A549 (cell line): ENCODE data around the gene MRAS.

Experiments
- CHD2 ChIP-seq: fragments of 150-350 bp; IDR thresholded peaks from 2 replicates; pipeline ENCODE4 v1.6.1; 2014; ENCODE audit warnings: low read length; ENCODE audit not compliant: partially characterized antibody
- EP300 ChIP-seq, 2 experiments: fragments of >200 bp; sonication (Bioruptor Twin); formaldehyde crosslinking; IDR thresholded peaks; 2 replicates in 1 of 2; 3 replicates in 1 of 2; pipeline ENCODE4 v1.6.1; 2016 to 2017
- HEYL ChIP-seq: fragments of 250-450 bp; sonication (Bioruptor Pico); IDR thresholded peaks from 2 replicates; pipeline ENCODE4 v1.8.0; 2021; ENCODE audit warnings: mild to moderate bottlenecking, moderate library complexity
- MYC ChIP-seq: IDR thresholded peaks from 2 replicates; pipeline ENCODE4 v1.6.1; 2012; ENCODE audit warnings: mild to moderate bottlenecking, inconsistent platforms, low read length, improper control_type of control experiment, borderline replicate concordance
- NFE2L2 ChIP-seq: fragments of 150-350 bp; conservative IDR thresholded peaks from 2 replicates; pipeline ENCODE4 v1.6.1; 2014; ENCODE audit warnings: low read length
- NR3C1 ChIP-seq: fragments of >200 bp; sonication (Bioruptor Twin); formaldehyde crosslinking; IDR thresholded peaks from 3 replicates; pipeline ENCODE4 v1.6.1; 2017
- POLR2A ChIP-seq: IDR thresholded peaks from 2 replicates; pipeline ENCODE4 v1.6.1; 2012; ENCODE audit warnings: mild to moderate bottlenecking, low read length
- RAD21 ChIP-seq, 2 experiments: fragments of >200 bp in 1 of 2; sonication (Bioruptor Twin) in 1 of 2; formaldehyde crosslinking in 1 of 2; IDR thresholded peaks in 1 of 2; conservative IDR thresholded peaks in 1 of 2; 2 replicates in 1 of 2; 3 replicates in 1 of 2; pipeline ENCODE4 v1.6.1; 2012 to 2018; ENCODE audit warnings: inconsistent platforms in 1 of 2
- RNF2 ChIP-seq: fragments of 200-600 bp; sonication (generic); IDR thresholded peaks from 2 replicates; pipeline ENCODE4 v1.6.1; 2016; ENCODE audit warnings: low read depth, mild to moderate bottlenecking, antibody characterized with exemption, moderate library complexity, borderline replicate concordance
- TF ChIP-seq, protein P1 (sequence below): fragments of >200 bp; sonication (Bioruptor Twin); formaldehyde crosslinking; IDR thresholded peaks from 3 replicates; pipeline ENCODE4 v1.5.1; 2016
- TF ChIP-seq, protein P2 (sequence below): fragments of 200-600 bp; sonication (generic); IDR thresholded peaks from 2 replicates; pipeline ENCODE4 v1.6.1; 2016; ENCODE audit warnings: antibody characterized with exemption, mild to moderate bottlenecking, moderate library complexity
- TF ChIP-seq, protein P3 (sequence below): fragments of 150-350 bp; IDR thresholded peaks from 2 replicates; pipeline ENCODE4 v1.6.1; 2014; ENCODE audit warnings: low read depth, mild to moderate bottlenecking, low read length

DNA sequence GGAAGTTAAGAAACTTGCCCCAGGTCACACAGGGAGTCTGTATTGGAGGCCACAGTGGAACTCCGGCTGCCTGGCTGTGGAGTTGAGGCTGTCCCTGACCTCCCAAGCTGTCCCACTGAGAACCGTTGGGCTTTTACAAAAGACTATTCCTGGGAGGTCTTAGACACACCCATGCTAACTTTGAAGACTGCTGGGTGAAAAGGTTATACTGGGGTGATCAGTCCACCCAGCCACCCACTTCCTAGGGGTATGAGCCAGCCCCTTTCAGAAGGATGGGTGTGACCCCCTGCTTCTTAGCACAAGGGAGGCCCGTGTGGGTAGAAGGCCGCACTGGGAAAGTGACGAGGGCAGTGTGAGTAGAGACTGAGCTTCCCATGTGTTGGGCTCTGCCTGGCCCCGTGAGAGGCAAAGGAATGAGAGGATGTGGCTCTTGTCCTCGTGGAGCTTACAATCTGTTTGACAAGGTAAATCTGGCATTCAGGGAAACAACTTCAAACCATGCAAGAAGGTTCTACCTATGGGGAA lies 19.0 kb downstream of the MRAS start:
- TF ChIP-seq, protein P1, sequence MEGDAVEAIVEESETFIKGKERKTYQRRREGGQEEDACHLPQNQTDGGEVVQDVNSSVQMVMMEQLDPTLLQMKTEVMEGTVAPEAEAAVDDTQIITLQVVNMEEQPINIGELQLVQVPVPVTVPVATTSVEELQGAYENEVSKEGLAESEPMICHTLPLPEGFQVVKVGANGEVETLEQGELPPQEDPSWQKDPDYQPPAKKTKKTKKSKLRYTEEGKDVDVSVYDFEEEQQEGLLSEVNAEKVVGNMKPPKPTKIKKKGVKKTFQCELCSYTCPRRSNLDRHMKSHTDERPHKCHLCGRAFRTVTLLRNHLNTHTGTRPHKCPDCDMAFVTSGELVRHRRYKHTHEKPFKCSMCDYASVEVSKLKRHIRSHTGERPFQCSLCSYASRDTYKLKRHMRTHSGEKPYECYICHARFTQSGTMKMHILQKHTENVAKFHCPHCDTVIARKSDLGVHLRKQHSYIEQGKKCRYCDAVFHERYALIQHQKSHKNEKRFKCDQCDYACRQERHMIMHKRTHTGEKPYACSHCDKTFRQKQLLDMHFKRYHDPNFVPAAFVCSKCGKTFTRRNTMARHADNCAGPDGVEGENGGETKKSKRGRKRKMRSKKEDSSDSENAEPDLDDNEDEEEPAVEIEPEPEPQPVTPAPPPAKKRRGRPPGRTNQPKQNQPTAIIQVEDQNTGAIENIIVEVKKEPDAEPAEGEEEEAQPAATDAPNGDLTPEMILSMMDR = no peak
- no peak for TF ChIP-seq NR3C1
- no peak for TF ChIP-seq NFE2L2
- no peak for TF ChIP-seq EP300 (IDR thresholded peaks at IDR 0.05)
- no peak for TF ChIP-seq POLR2A
- TF ChIP-seq MYC = no peak
- TF ChIP-seq, protein P2, sequence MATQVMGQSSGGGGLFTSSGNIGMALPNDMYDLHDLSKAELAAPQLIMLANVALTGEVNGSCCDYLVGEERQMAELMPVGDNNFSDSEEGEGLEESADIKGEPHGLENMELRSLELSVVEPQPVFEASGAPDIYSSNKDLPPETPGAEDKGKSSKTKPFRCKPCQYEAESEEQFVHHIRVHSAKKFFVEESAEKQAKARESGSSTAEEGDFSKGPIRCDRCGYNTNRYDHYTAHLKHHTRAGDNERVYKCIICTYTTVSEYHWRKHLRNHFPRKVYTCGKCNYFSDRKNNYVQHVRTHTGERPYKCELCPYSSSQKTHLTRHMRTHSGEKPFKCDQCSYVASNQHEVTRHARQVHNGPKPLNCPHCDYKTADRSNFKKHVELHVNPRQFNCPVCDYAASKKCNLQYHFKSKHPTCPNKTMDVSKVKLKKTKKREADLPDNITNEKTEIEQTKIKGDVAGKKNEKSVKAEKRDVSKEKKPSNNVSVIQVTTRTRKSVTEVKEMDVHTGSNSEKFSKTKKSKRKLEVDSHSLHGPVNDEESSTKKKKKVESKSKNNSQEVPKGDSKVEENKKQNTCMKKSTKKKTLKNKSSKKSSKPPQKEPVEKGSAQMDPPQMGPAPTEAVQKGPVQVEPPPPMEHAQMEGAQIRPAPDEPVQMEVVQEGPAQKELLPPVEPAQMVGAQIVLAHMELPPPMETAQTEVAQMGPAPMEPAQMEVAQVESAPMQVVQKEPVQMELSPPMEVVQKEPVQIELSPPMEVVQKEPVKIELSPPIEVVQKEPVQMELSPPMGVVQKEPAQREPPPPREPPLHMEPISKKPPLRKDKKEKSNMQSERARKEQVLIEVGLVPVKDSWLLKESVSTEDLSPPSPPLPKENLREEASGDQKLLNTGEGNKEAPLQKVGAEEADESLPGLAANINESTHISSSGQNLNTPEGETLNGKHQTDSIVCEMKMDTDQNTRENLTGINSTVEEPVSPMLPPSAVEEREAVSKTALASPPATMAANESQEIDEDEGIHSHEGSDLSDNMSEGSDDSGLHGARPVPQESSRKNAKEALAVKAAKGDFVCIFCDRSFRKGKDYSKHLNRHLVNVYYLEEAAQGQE = no peak
- TF ChIP-seq, protein P3, sequence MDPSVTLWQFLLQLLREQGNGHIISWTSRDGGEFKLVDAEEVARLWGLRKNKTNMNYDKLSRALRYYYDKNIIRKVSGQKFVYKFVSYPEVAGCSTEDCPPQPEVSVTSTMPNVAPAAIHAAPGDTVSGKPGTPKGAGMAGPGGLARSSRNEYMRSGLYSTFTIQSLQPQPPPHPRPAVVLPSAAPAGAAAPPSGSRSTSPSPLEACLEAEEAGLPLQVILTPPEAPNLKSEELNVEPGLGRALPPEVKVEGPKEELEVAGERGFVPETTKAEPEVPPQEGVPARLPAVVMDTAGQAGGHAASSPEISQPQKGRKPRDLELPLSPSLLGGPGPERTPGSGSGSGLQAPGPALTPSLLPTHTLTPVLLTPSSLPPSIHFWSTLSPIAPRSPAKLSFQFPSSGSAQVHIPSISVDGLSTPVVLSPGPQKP = no peak
- no peak for TF ChIP-seq RNF2
- no peak for TF ChIP-seq CHD2
- TF ChIP-seq HEYL (CRISPR knock-in tag) = no peak
- no peak for TF ChIP-seq RAD21 (conservative IDR thresholded peaks at IDR 0.05 in 1 of 2, IDR thresholded peaks at IDR 0.05 in 1 of 2)
